Endometrial microvascular endothelial cells (primary cell): Measurements from ENCODE around the gene SNRNP27. TPM values are rescaled to one million over a fixed set of nuclear protein-coding genes. Genes with fewer than 3 reads are reported as not detected.

Experiments used
- in situ Hi-C: cut with HindIII; loops from 2 replicates; pipeline ENCODE4 v1.10.0; 2017; ENCODE audit warnings: low sequenced_read_pairs, low pct_unique_long_range_greater_than_20kb; ENCODE audit errors: inconsistent ontology term
- total RNA-seq: library from RNA; depleted of rRNA; stranded (reverse); fragments of >200 nt; gene quantifications from one replicate; pipeline ENCODE4 v1.2.3, GENCODE V29; 2015; ENCODE audit errors: inconsistent ontology term

Gene SNRNP27
- total RNA-seq, 1 donor from 2014 or later = 65.0 TPM

DNA sequence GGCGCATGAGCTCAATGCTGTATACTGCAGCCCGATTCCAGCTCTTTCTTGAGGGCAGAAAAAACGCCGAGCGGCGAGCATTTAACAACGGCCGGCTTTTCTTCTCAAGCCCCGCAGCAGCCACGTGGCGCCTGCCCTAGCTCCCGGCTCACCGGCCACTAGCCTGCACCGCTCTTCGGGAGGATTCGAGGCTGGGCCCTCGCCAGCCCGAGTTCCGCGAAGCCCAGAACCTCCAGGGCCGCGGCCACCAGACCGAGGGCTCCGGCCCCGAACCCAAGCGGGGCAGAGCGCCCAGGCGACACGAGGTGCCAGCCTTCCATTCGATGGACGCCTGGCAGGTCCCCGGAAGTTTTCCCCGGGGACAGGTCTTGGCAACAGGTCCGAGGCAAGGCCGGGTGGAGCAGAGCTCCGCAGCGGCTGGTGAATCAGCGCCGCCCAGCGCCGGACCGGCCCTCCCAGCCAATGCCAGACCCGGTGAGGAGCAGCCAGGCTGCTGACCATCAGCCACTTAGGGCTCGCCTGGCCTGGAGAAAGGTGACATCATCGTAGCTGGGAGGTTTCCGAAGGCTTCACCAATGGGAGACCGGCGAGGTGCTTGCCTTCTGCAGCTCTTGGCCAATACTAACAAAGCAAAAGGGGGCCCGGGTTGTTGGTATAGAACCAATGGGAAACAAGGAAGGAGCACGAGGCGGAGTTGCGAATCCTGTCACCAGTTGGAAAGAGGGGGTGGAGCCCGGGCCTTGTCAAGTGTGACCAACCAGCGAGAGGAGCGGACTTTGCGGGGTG is 20.6 kb downstream of the SNRNP27 start:
- in situ Hi-C loops = loop anchor here (25.0 kb wide), 1 partner anchor 223 kb away; no protein-coding TSS in a partner anchor

DNA sequence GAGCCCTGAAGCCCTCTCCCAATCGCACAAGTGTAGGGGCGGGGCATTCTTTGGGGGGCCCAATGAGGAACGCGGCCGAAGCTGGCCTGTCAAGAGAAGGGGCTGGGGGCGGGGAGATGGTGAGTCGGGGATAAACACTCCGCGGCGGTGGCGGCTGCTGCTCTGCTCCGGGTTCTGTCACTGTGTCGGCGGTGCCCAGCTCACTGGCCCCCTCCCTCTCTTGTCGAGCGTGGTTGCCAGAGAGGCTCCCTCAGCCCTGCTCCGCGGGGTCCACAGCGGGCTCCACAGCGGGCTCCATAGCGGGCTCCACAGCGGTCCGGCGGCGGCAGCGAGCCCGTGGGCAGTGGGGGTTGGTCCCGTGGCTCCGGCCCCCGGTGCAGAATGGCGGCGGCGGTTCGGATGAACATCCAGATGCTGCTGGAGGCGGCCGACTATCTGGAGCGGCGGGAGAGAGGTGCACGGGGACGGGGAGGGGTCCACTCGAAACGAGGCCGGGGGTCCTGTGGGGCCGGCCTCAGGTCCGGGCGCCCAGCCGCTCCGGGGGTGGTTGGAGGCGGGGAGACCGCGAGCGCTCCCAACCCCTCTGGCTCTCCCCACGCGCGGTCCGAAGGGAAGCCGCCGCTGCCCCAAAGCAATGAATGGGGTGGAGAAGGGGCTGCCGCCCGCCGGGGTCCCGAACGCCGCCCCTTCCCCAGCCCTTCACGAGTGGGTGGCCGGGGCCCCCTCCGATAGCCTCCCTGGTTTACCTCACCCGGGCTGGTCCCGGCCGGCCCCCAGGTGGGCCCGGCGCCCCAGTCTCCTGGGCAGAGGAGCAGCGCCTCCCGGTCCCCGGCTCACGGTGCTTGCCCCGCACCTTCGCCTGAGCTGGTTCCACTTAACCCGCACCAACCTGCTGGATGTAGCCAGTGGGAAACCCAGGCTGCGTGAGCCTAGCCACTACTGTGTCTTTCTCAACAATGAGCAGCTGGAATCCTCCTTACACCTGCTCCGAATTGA is 21.5 kb downstream of the SNRNP27 start, which contains the start of gene MXD1:
Gene MXD1 (plus strand): TSS at position 160 of the 996 bp plus-strand sequence. CDS start 222 bp downstream, at position 382.
- in situ Hi-C loops = loop anchor here (25.0 kb wide), 1 partner anchor 222 kb away; no protein-coding TSS in a partner anchor

DNA sequence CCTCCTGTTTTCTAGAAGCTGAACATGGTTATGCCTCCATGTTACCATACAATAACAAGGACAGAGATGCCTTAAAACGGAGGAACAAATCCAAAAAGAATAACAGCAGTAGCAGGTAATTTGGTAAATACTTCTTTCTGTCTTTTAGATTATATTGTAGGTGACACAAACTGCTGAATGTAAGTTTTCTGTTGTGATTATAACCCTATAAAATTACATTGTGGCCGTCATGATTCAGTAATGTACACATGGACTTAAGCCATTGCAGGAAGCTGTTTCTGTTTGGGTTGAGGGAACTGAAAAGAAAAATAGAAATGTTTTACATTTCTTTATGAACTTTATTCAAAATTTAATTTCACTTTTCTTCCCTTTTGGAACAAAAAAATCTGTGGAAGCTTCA is 22.4 kb downstream of the SNRNP27 start:
- in situ Hi-C loops = loop anchor here (25.0 kb wide), 1 partner anchor 221 kb away; no protein-coding TSS in a partner anchor

DNA sequence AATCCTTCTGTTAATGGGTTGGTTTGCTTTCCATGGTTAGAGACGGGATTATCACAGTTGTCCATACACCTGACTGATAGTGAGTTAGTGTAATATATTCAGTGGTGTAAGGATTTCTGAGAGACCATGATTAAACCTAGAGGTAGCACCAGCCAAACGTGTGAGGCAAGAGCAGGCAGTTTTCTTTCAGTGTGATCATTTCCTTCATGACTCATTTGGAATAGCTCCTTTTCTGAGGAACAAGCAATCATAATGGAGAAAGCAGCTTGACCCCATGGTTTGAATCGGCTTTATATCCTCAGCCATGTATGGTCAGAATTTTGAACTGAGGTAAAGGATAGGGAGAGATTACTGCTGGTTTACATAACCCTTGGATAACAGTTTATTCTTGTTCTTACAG is 24.1 kb downstream of the SNRNP27 start:
- in situ Hi-C loops = loop anchor here (25.0 kb wide), 1 partner anchor 219 kb away; no protein-coding TSS in a partner anchor

DNA sequence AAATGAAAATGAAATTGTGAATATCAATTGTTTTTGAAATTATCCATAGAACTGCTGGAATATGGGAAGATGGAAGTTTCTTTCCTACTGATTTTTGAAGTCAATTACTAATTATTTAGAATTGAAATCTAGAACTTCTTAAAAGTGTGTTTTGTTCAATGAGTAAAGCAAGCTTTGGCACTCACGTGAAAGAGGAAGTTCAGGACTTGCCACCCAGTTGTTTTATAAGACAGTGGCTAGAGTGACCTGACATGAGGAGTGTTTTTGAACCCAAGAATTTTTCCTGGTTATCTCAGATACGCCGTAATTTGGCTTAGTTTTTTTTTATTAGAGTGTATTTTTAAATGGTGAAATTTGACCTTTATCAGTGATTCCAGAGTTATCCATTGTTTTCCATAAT is 24.6 kb downstream of the SNRNP27 start:
- in situ Hi-C loops = loop anchor here (25.0 kb wide), 1 partner anchor 219 kb away; no protein-coding TSS in a partner anchor

DNA sequence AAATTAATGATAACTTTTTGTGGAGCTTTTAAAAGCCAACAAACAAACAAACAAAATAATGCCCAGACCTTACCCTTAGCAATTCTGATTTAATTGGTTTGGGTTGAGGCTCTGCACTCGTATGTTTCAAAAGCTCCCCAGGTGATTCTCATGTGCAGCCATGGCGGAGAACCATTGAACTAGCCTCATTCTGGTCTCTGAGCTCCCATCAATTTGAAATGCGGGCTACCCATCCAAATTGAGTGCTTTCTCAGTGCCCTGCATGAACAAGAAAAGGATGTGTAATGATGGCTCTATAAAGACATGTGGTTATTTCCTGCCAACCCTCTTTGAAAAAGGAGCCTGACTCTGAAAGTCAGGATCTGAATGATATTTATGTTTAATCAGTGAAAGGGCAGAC is 29.4 kb downstream of the SNRNP27 start:
- in situ Hi-C loops = loop anchor here (25.0 kb wide), 1 partner anchor 214 kb away; no protein-coding TSS in a partner anchor

DNA sequence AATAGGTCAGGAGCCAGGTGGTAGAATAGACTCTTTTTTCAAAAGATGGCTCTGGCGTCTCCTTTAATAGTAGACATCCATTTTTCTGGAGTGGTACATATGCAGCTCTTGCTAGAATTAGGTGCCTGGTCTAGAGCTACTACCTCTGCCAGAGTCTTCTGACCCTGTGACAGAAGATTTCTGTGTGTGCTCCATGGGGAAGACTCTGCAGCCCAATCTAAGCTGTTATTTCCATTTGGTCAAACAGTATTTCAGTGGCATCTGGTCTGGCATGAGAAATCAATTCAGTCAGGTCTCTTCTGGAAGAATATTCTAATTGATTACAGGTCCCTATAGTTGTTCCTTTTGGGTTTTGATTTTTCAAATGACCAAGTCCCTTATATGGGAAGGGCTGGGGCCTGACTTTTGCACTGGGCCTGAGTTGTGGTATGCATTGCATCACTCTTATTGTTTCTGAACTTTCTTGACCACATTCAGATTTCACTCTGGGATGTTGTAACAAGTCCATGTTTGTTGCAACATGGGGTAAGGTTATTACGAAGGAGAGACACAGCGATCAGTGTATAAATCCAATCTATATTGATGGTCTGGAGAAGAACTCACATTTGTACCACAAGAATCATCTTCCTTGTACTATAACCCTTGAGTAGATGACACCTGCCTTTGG is 33.2 kb downstream of the SNRNP27 start:
- in situ Hi-C loops = loop anchor here (25.0 kb wide), 1 partner anchor 160 kb away; the partner anchor contains the start of gene PCBP1

DNA sequence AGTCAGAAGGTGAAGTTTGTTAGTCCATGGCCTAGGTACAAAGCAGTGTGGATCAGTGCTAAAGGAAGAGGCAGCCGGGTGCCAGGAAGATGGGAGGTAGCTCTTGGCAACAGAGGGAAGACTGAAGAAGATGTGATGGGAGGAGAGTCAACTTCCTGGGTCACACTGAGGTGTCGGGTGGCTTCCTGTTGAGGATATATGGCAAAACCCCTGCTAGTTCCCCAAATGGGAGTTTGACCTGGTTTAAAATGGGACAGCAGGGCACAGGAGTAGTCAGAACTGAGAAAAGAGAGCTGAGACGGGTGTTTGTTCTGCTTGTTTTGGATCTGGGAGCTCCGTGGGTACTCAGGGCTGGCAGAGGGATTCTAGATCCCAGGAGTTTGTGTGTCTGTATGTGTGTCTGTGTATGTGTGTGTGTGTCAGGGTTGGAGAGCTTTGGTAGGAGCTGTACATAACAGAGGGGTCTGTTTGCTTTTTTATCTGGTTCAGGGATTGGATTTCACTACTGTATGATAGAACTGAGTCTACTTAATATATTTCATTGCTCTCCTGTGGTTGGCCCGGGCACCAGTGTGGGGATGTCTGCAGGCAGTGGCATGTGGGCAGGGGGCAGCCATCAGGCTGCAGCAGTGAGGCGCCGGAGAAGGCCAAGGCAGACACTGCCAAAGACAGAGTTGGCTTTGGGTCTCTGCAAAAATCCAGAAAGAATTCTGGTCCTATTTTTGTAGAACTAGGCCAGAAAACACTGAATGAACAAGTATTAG is 38.3 kb downstream of the SNRNP27 start:
- in situ Hi-C loops = loop anchor here (25.0 kb wide), 1 partner anchor 155 kb away; the partner anchor contains the start of gene PCBP1

DNA sequence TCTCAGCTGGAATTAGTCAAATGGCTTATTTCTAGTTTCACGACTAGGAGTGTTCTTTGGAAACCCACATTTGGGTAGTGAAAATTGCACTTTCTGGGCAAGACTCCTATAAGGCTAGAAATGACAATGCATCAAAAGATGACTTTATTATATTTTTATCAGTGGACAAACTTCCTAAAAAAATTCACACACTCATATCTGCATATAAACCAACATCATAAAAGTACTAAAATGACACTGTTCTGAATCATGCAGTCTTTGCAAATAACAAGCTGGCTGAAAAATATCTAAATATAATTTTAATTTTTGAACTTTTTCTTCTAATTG is 38.8 kb downstream of the SNRNP27 start:
- in situ Hi-C loops = loop anchor here (25.0 kb wide), 1 partner anchor 155 kb away; the partner anchor contains the start of gene PCBP1

DNA sequence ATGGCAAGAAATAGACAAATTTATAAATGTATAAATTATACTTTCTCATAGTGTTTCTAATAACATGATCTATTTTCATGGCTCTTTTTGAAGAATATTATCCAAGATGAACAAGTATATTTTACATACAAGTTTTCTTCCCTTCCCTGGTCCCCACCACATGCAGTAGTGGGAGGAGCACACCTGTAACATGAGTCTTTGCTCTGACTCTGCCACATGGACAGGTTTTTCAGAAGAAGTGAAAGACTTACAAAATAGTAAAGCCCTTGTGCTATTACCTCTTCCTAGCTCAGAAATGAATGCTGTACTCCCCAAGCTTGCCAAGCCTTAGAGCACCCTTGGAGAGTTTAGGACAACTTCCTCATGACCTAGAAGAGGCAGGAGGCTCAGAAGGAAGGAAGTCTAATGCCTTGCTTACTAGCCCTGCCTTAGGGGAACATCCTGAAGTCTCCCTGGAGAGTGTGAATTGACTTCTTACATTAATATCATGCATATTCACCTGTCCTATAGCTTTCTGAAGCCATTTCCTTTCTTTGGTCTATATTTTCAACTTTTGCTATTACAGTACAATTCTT is 39.6 kb downstream of the SNRNP27 start:
- in situ Hi-C loops = loop anchor here (25.0 kb wide), 1 partner anchor 154 kb away; the partner anchor contains the start of gene PCBP1

DNA sequence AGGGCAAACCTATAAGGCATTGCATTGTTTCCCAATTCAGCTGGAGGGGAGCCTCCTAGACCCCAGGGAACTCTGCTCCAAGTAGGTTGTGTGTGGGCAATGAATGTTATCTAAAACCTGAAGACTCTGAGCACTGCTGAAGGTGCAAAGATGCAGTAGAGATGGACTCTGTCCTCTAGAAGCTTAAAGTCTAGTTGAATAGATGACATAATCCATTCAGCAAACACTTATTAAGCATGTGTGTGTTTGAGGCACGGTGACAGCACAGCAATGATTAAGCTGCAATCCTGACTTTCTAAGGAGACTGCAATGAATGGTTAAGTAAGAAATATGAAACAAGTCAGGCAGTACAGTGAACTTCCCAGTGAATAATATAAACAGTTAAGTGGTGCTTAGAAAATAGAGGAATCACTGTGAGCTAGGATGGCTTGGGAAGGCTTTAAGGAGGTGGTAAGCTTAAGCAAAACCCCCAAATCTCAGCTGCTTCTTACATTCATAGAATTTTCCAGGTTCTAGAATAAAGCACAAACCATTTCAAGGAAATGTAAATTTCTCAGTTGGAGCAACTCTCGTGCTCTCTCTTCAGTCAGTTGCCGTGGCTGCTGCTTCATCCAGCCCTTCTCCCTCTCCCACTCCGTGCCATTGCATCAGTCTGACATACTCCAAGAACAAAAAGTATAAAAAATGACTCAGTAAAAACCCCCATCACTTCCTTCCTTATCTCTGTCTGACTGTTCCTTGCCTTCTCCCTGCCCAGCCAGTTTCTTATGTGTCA is 40.3 kb downstream of the SNRNP27 start:
- in situ Hi-C loops = loop anchor here (25.0 kb wide), 1 partner anchor 153 kb away; the partner anchor contains the start of gene PCBP1

DNA sequence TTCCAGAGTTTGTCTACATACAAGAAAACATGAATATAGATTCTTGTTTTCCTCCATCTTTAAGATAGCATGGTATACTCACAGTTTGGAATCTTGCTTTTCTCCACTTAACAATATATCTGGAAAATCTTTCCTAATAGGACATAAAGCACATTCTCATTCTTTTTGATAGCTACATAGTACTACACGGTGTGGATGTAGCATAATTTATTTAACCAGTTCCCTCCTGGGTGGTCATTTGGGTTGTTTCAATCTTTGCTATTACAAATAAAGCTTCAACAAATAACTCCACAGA is 40.8 kb downstream of the SNRNP27 start:
- in situ Hi-C loops = loop anchor here (25.0 kb wide), 1 partner anchor 153 kb away; the partner anchor contains the start of gene PCBP1

DNA sequence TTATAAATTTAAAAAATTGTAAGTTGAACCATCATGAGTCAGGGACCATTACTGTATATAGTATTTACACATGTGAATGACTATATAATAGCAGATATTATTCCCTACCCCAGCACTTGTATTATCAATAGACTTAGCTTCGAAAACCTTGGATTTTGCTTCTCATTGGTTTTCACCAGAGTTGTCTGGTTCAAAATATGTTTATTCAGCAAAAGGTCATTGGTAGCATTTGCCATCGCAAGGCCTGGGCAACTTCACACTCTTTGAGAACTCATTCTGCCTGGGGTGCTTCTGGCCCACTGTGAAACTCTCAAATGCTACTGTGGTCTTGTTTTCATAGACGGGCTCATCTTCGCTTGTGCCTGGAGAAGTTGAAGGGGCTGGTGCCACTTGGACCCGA is 41.3 kb downstream of the SNRNP27 start:
- in situ Hi-C loops = loop anchor here (25.0 kb wide), 1 partner anchor 152 kb away; the partner anchor contains the start of gene PCBP1

DNA sequence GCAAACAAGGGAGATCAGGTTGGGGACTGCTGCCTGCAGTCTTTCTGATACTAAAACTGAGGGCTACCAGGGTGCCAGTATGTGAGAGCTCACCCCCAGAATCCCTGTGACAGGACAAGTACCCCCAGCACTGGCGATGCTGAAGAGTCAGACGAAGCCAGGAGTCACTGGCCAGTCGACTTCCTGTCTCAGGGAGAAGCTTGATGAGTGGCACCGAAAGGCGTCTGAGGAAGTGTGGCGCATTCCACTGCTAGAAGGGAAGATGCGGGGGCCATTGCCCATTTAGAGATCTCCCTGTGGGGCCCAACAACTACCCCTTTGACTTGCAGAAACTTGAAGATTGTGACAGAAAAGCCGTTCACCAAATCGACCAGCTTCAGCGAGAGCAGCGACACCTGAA is 43.1 kb downstream of the SNRNP27 start:
- in situ Hi-C loops = loop anchor here (25.0 kb wide), 1 partner anchor 150 kb away; the partner anchor contains the start of gene PCBP1

DNA sequence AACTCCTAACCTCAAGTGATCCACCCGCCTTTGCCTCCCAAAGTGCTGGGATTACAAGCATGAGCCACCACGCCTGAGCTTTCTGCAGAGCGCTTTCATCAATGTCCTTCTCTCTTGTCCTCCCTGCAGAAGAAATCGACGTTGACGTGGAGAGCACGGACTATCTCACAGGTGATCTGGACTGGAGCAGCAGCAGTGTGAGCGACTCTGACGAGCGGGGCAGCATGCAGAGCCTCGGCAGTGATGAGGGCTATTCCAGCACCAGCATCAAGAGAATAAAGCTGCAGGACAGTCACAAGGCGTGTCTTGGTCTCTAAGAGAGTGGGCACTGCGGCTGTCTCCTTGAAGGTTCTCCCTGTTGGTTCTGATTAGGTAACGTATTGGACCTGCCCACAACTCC is 44.2 kb downstream of the SNRNP27 start:
- in situ Hi-C loops = loop anchor here (25.0 kb wide), 1 partner anchor 149 kb away; the partner anchor contains the start of gene PCBP1

DNA sequence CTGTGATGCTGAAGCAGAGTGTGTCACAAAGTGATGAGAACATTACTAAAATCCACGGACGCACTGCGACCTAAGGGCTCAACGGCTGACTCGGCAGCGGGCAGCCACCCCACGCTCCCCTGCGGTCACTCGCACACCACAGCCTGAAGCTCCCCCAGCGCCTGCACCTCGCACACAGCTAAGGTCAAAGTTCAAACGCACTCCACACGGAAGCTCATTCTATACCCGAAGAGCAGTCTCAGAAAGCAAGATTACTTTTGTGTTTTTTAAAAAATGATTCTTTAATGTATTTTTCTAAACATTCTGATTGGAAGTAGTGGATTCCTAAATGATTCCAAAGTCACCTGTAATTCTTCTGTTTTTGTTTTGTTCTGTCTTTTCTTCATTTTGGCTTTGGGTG is 46.0 kb downstream of the SNRNP27 start:
- in situ Hi-C loops = loop anchor here (25.0 kb wide), 1 partner anchor 148 kb away; the partner anchor contains the start of gene PCBP1
